Hematopoietic multipotent progenitor cell treated with erythropoietin and hydrocortisone succinate and interleukin-3 and kit ligand, for 17 days (in vitro differentiated cells): ENCODE measurements around the gene B4GALT3.

Experiments used
- DNase-seq: peaks from one replicate; pipeline ENCODE4 v3.0.0-alpha.2; 2015; ENCODE audit warnings: low spot score

Gene B4GALT3

DNA sequence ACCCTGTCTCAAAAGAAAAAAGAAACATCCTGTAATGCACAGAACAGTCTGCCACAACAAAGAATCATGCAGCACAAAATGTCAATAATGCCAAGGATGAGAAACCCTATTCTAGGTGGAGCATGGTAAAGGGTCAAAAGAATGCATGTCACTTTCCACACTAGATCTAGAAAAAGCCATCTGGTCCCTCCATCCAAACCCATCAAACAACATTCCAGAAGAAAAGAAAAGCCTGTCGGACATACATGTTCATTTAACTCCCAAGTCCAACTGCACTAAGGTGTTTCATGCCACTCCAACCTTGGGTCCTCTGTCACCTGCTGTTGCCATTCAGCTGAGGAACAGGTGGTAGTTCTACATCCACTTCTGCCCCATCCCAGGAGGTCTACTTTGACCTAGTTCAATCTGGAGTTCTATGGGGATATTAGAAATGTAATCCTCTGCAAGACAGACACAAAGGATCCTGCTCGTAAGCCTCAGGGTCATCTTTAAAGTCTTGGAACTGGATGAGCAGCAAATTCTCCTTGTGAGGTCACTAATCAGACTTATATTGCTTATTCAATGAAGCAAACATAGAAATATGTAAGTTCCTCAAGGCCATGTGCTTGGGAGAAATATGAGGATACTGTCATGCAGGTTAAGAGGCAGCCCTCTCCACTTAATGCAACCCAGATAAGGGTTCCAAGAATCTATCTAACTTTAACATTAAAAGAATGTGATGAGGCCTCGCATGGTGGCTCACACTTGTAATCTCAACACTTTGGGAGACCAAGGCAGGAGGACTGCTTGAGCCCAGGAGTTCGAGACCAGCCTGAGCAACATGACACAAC is 48.5 kb downstream of the B4GALT3 start:
- no peak for DNase-seq

GRCh38 chr1:161127649-161128048 is 49.7 kb downstream of the B4GALT3 start:
- DNase-seq: no peak

GRCh38 chr1:161122967-161123366 is 54.3 kb downstream of the B4GALT3 start:
- no peak for DNase-seq

- DNase-seq: no peak
Measured at GRCh38 chr1:161121834-161122233, 55.5 kb downstream of the B4GALT3 start.
